ENCODE measurements around the gene AMBRA1. TPM values are rescaled to one million over a fixed set of nuclear protein-coding genes. Genes with fewer than 3 reads are reported as not detected.
"Not testable (repeated sequence)": the region's sequence is repeated elsewhere in the genome, so short reads cannot be mapped to it uniquely, and the experiment has no call there.

AMBRA1 gene
- total RNA-seq, 1 experiment from 2014 or later = 15.8 TPM

GRCh38 chr11:46372086-46372485, 221.7 kb downstream of the AMBRA1 start:
- ChIA-PET POLR2A (ENCODE audit: unreplicated experiment) (no interaction called here), CTCF (no interaction called here)
- Histone ChIP-seq H2AFZ (ENCODE audit: low read length) (no peak overlapping the region), H3K4me1 (ENCODE audit: insufficient read depth, low read length) (no peaks in the 10 kb centered on the region; the same call in 1 of the 2 replicates), H3K9me2 (replicated peaks; ENCODE audit: low read length) (no peaks in the 10 kb centered on the region), H3K36me3 (ENCODE audit: low read depth, low read length) (peaks cover 5% of the 10 kb centered on the region; the same call in 1 of the 2 replicates), H3K4me3 (ENCODE audit: low read length) (no peak overlapping the region), H3K4me2 (ENCODE audit: low read length) (no peak overlapping the region), H4K20me1 (ENCODE audit: low read length) (no peaks in the 10 kb centered on the region), H3F3A (ENCODE audit: low read length, unreplicated experiment) (no peaks in the 10 kb centered on the region), H3K27me3 (ENCODE audit: low read length) (no peaks in the 10 kb centered on the region), H3K9ac (ENCODE audit: low read length) (no peak overlapping the region), H3K9me3 (ENCODE audit: low read length) (no peaks in the 10 kb centered on the region), H3K79me2 (ENCODE audit: low read length) (no peaks in the 10 kb centered on the region), H3K27ac (ENCODE audit: low read length) (no peak overlapping the region)
- intact Hi-C loops (cut with micrococcal nuclease) = no loop called here
- no TSS peak for BruUV-seq (replicated peaks)
- no peak for ATAC-seq
- DNase-seq = no peak
- TF ChIP-seq EZH2phosphoT487 (IDR thresholded peaks at IDR 0.05; ENCODE audit: borderline replicate concordance, low read length) = no peak

GRCh38 chr11:46371262-46371661, 222.6 kb downstream of the AMBRA1 start:
- H3K4me1 ChIP-seq (ENCODE audit: insufficient read depth, low read length); H3K4me2 ChIP-seq (ENCODE audit: low read length); H3F3A ChIP-seq (ENCODE audit: low read length, unreplicated experiment); intact Hi-C loops (cut with micrococcal nuclease); DNase-seq; BruUV-seq (replicated peaks); H3K27ac ChIP-seq (ENCODE audit: low read length); H3K4me3 ChIP-seq (ENCODE audit: low read length); CTCF ChIA-PET; ATAC-seq; H4K20me1 ChIP-seq (ENCODE audit: low read length); H3K36me3 ChIP-seq (ENCODE audit: low read depth, low read length); H3K9me3 ChIP-seq (ENCODE audit: low read length); H3K9ac ChIP-seq (ENCODE audit: low read length); H3K27me3 ChIP-seq (ENCODE audit: low read length); H3K79me2 ChIP-seq (ENCODE audit: low read length); POLR2A ChIA-PET (ENCODE audit: unreplicated experiment); H2AFZ ChIP-seq (ENCODE audit: low read length); H3K9me2 ChIP-seq (replicated peaks; ENCODE audit: low read length): not testable (repeated sequence)

- intact Hi-C loops (cut with micrococcal nuclease) = no loop called here
- TF ChIP-seq EZH2 (IDR thresholded peaks at IDR 0.05; ENCODE audit: low read length, unreplicated experiment) = no peak
- TF ChIP-seq CTCF (conservative IDR thresholded peaks at IDR 0.05; ENCODE audit: low read depth, low read length) = no peak
- TF ChIP-seq EZH2phosphoT487 (IDR thresholded peaks at IDR 0.05; ENCODE audit: borderline replicate concordance, low read length) = no peak
- ATAC-seq (no peak), DNase-seq (no peak)
- H3K36me3 ChIP-seq (ENCODE audit: low read depth, low read length) = peaks cover 5% of the 10 kb centered on the region; the same call in 1 of the 2 replicates
- no TSS peak for BruUV-seq (replicated peaks)
- no peaks in the 10 kb centered on the region for H3K9me2 ChIP-seq (replicated peaks; ENCODE audit: low read length)
- no peak overlapping the region for H3K27ac ChIP-seq (ENCODE audit: low read length)
- no peaks in the 10 kb centered on the region for H3K9me3 ChIP-seq (ENCODE audit: low read length)
- no peak overlapping the region for H3K4me3 ChIP-seq (ENCODE audit: low read length)
- ChIA-PET CTCF (no interaction called here), POLR2A (ENCODE audit: unreplicated experiment) (no interaction called here)
- no peak overlapping the region for H3K4me2 ChIP-seq (ENCODE audit: low read length)
- no peaks in the 10 kb centered on the region for H3K27me3 ChIP-seq (ENCODE audit: low read length)
- no peaks in the 10 kb centered on the region for H3K79me2 ChIP-seq (ENCODE audit: low read length)
- no peak overlapping the region for H2AFZ ChIP-seq (ENCODE audit: low read length)
- no peaks in the 10 kb centered on the region for H3F3A ChIP-seq (ENCODE audit: low read length, unreplicated experiment)
- no peak overlapping the region for H3K9ac ChIP-seq (ENCODE audit: low read length)
- H4K20me1 ChIP-seq (ENCODE audit: low read length) = no peaks in the 10 kb centered on the region
- no peaks in the 10 kb centered on the region; the same call in 1 of the 2 replicates for H3K4me1 ChIP-seq (ENCODE audit: insufficient read depth, low read length)
These were observed 223.6 kb downstream of the AMBRA1 start for GRCh38 chr11:46370253-46370652.
